Measurements from ENCODE around the gene WDR4. TPM values are rescaled to one million over a fixed set of nuclear protein-coding genes. Genes with fewer than 3 reads are reported as not detected.
"Not testable (repeated sequence)": the region's sequence is repeated elsewhere in the genome, so short reads cannot be mapped to it uniquely, and the experiment has no call there.

The WDR4 gene
- total RNA-seq, 1 donor from 2014 or later = 18.4 TPM

- intact Hi-C loops (cut with DNase I) = no loop called here
- Histone ChIP-seq H3K4me3 (no peak overlapping the region), H3K36me3 (peaks cover 74% of the 10 kb centered on the region), H3K27me3 (no peaks in the 10 kb centered on the region), H3K9me3 (no peaks in the 10 kb centered on the region), H3K4me1 (peaks cover 5% of the 10 kb centered on the region), H3K27ac (no peak overlapping the region)
- TF ChIP-seq CTCF (IDR thresholded peaks at IDR 0.05) = no peak
- ATAC-seq = no peak
- peak; percentile 61 for DNase-seq
Measured at GRCh38 chr21:42847051-42847707, 32.2 kb downstream of the WDR4 start.

- DNase-seq = peak; percentile 37
- Histone ChIP-seq H3K27me3 (no peaks in the 10 kb centered on the region), H3K4me1 (peaks cover 5% of the 10 kb centered on the region), H3K4me3 (no peak overlapping the region), H3K9me3 (no peaks in the 10 kb centered on the region), H3K36me3 (peaks cover 72% of the 10 kb centered on the region), H3K27ac (no peak overlapping the region)
- no peak for ATAC-seq
- intact Hi-C loops (cut with DNase I) = no loop called here
- no peak for TF ChIP-seq CTCF (IDR thresholded peaks at IDR 0.05)
Measured at GRCh38 chr21:42846221-42846620, 33.1 kb downstream of the WDR4 start.

- ATAC-seq = peak; percentile 21
- H3K27ac ChIP-seq = peak overlapping the region; percentile 5
- no peaks in the 10 kb centered on the region for H3K27me3 ChIP-seq
- no peak for TF ChIP-seq CTCF (IDR thresholded peaks at IDR 0.05)
- H3K9me3 ChIP-seq = no peaks in the 10 kb centered on the region
- DNase-seq = peak; percentile 73
- H3K36me3 ChIP-seq = peaks cover 75% of the 10 kb centered on the region
- H3K4me1 ChIP-seq = peaks cover 5% of the 10 kb centered on the region
- intact Hi-C loops (cut with DNase I) = no loop called here
- no peak overlapping the region for H3K4me3 ChIP-seq
Measured at GRCh38 chr21:42845296-42845965, 33.9 kb downstream of the WDR4 start.

GRCh38 chr21:42844411-42845113 is 34.8 kb downstream of the WDR4 start:
- no peak overlapping the region for H3K4me3 ChIP-seq
- peak; percentile 88 for DNase-seq
- no peak for TF ChIP-seq CTCF (IDR thresholded peaks at IDR 0.05)
- peaks cover 5% of the 10 kb centered on the region for H3K4me1 ChIP-seq
- H3K27me3 ChIP-seq = no peaks in the 10 kb centered on the region
- H3K9me3 ChIP-seq = no peaks in the 10 kb centered on the region
- intact Hi-C loops (cut with DNase I) = no loop called here
- peaks cover 69% of the 10 kb centered on the region for H3K36me3 ChIP-seq
- peak; percentile 91 for ATAC-seq
- H3K27ac ChIP-seq = peak overlapping the region; percentile 5

GRCh38 chr21:42843056-42843455 is 36.3 kb downstream of the WDR4 start:
- ATAC-seq (no peak), DNase-seq (peak; percentile 9)
- Histone ChIP-seq H3K4me3 (no peak overlapping the region), H3K4me1 (peaks cover 5% of the 10 kb centered on the region), H3K36me3 (peaks cover 62% of the 10 kb centered on the region), H3K9me3 (no peaks in the 10 kb centered on the region), H3K27me3 (no peaks in the 10 kb centered on the region), H3K27ac (no peak overlapping the region)
- intact Hi-C loops (cut with DNase I) = no loop called here
- TF ChIP-seq CTCF (IDR thresholded peaks at IDR 0.05) = no peak

GRCh38 chr21:42841916-42842655 is 37.3 kb downstream of the WDR4 start:
- H3K4me3 ChIP-seq; H3K9me3 ChIP-seq; H3K27me3 ChIP-seq; ATAC-seq; H3K4me1 ChIP-seq; H3K27ac ChIP-seq; intact Hi-C loops (cut with DNase I): not testable (repeated sequence)
- peak; percentile 44 for DNase-seq
- H3K36me3 ChIP-seq = peaks cover 56% of the 10 kb centered on the region
